Endothelial cell (in vitro differentiated cells): Measurements from ENCODE around the gene SYNJ2. TPM values are rescaled to one million over a fixed set of nuclear protein-coding genes. Genes with fewer than 3 reads are reported as not detected.
A peak's percentile ranks its signal among the peaks of the same experiment; 100 is the strongest.

Experiments used
- DNase-seq: peaks from one replicate; pipeline ENCODE4 v3.0.0; 2021; ENCODE audit warnings: low spot score
- H3K27ac Mint-ChIP-seq: one replicate; pipeline ENCODE4 v1.8.0; 2021; ENCODE audit warnings: mixed read lengths, inconsistent platforms; ENCODE audit not compliant: unreplicated experiment
- H3K27me3 Mint-ChIP-seq: one replicate; pipeline ENCODE4 v1.8.0; 2021; ENCODE audit warnings: mild to moderate bottlenecking, moderate library complexity, mixed read lengths, inconsistent platforms; ENCODE audit not compliant: unreplicated experiment
- H3K36me3 Mint-ChIP-seq: one replicate; pipeline ENCODE4 v1.8.0; 2021; ENCODE audit warnings: mild to moderate bottlenecking, low read depth, mixed read lengths, inconsistent platforms; ENCODE audit not compliant: unreplicated experiment
- H3K4me1 Mint-ChIP-seq: one replicate; pipeline ENCODE4 v1.8.0; 2021; ENCODE audit warnings: mild to moderate bottlenecking, mixed read lengths, inconsistent platforms; ENCODE audit not compliant: unreplicated experiment
- H3K4me3 Mint-ChIP-seq: one replicate; pipeline ENCODE4 v1.8.0; 2021; ENCODE audit warnings: mild to moderate bottlenecking, mixed read lengths, inconsistent platforms; ENCODE audit not compliant: unreplicated experiment
- H3K9me3 Mint-ChIP-seq: one replicate; pipeline ENCODE4 v1.8.0; 2021; ENCODE audit warnings: mixed read lengths, inconsistent platforms; ENCODE audit not compliant: unreplicated experiment
- total RNA-seq: library from RNA; stranded (reverse); fragmentation: NEBNext Ultra II Directional; extraction: Animal tissue kit (Norgen Biotek cat#: 25700); gene quantifications from one replicate; pipeline ENCODE4 v1.2.1, GENCODE V29; 2021; ENCODE audit not compliant: unreplicated experiment
- TF ChIP-seq, protein P1 (sequence below): fragments of 200-600 bp; sonication (generic); IDR thresholded peaks from one replicate; pipeline ENCODE4 v1.5.0; 2021; ENCODE audit warnings: antibody characterized with exemption; ENCODE audit not compliant: unreplicated experiment

Gene SYNJ2
- total RNA-seq, 1 donor from 2014 or later = 33.7 TPM

DNA sequence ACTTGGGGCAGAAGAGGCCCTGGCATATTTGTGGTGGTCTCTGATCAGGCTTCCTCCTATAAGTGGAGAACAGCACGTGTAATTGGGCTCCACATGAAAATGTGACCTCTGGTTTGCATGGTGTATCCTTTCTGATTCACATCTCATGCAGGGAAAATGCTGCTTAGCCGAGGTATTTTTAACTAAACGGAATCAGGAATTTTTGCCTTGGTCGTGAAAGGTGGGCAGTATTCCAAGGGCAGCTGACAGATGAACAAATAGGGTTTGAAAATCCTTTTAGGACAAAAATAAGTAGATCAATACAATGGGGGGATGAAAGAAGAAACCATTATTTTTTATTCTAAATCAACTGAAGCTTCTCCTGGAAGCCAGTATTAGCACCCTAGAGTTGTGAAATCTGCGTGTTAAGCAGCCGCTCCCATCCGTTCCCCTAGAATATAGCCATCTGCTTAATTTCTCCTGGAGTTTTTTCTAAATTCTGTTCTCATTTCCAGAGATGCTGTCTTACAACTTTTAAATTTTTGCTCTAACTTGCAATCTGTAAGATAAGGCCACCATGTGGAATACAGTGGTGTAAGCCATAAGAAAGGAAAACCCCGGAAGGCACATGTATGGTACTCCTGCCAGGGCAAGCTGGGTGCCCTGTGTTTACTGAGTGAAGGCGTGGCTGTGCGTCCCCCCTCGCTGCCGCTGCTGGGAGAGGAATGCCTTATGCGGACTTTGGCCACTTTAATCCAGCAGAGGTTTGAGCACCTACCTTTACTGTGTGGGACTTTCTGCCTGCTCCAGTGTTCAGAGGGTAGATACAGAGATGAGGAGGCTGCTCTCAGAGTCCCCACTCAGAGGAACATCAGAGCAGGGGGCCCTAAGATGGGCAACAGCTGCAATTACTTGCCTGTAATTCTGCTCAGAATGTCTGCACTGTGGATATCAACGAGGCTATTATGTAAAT, 52.4 kb downstream of the SYNJ2 start:
- peaks cover 36% of the 10 kb centered on the region for H3K36me3 Mint-ChIP-seq
- H3K4me1 Mint-ChIP-seq = peaks cover 16% of the 10 kb centered on the region
- H3K27me3 Mint-ChIP-seq = peaks cover 20% of the 10 kb centered on the region
- H3K9me3 Mint-ChIP-seq = no peaks in the 10 kb centered on the region
- no peak overlapping the region for H3K27ac Mint-ChIP-seq
- DNase-seq = no peak
- H3K4me3 Mint-ChIP-seq = peak overlapping the region; percentile 24
- TF ChIP-seq, protein P1, sequence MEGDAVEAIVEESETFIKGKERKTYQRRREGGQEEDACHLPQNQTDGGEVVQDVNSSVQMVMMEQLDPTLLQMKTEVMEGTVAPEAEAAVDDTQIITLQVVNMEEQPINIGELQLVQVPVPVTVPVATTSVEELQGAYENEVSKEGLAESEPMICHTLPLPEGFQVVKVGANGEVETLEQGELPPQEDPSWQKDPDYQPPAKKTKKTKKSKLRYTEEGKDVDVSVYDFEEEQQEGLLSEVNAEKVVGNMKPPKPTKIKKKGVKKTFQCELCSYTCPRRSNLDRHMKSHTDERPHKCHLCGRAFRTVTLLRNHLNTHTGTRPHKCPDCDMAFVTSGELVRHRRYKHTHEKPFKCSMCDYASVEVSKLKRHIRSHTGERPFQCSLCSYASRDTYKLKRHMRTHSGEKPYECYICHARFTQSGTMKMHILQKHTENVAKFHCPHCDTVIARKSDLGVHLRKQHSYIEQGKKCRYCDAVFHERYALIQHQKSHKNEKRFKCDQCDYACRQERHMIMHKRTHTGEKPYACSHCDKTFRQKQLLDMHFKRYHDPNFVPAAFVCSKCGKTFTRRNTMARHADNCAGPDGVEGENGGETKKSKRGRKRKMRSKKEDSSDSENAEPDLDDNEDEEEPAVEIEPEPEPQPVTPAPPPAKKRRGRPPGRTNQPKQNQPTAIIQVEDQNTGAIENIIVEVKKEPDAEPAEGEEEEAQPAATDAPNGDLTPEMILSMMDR = no peak

- no peaks in the 10 kb centered on the region for H3K9me3 Mint-ChIP-seq
- H3K27ac Mint-ChIP-seq = no peak overlapping the region
- DNase-seq = no peak
- peaks cover 20% of the 10 kb centered on the region for H3K4me1 Mint-ChIP-seq
- peaks cover 29% of the 10 kb centered on the region for H3K36me3 Mint-ChIP-seq
- TF ChIP-seq, protein P1 = no peak
- no peak overlapping the region for H3K4me3 Mint-ChIP-seq
- H3K27me3 Mint-ChIP-seq = peaks cover 23% of the 10 kb centered on the region
Measured at GRCh38 chr6:158036261-158036660, 54.6 kb downstream of the SYNJ2 start.

DNA sequence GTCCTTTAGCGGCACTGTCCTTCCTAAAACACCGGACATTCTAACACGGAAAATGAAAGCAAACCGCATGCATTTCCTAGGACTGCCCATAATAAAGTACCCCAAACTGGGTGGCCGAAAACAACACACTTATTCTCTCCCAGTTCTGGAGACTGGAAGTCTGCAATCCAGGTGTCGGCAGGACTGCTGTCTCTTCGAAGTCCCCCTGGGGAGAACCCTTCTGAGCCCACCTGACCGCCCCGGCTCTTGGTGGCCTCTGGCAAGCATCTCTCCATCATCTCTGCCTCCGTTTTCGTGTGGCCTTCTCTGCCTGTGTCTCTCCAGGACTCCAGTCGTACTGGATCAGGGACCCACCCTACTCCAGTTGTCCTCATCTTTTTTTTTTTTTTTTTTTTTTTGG, 55.4 kb downstream of the SYNJ2 start:
- Mint-ChIP-seq H3K4me1 (peaks cover 20% of the 10 kb centered on the region), H3K27me3 (peaks cover 23% of the 10 kb centered on the region), H3K27ac (no peak overlapping the region), H3K4me3 (no peak overlapping the region), H3K36me3 (peaks cover 30% of the 10 kb centered on the region), H3K9me3 (no peaks in the 10 kb centered on the region)
- no peak for DNase-seq
- TF ChIP-seq, protein P1 = no peak

DNA sequence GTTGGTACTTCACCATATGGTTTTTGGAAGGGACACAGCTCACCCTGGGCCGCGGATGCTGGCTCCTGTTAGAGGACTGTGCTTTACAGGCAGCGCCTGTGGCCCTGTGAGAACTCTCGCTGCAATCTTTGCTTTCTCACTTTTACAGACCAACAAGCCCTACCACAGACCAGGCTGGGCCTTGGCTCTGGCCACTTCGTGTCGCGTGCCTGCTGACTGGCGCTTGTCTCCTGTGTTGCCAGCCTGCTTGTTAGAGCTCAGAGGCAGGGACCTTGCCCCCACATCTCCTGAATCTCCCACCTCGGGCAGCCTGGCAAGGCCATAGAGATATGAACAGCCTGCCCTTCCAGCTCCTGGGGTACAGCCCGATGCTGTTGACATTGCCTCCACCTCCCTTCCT, 56.1 kb downstream of the SYNJ2 start:
- TF ChIP-seq, protein P1 = no peak
- no peaks in the 10 kb centered on the region for H3K9me3 Mint-ChIP-seq
- no peak overlapping the region for H3K4me3 Mint-ChIP-seq
- peaks cover 30% of the 10 kb centered on the region for H3K36me3 Mint-ChIP-seq
- peaks cover 26% of the 10 kb centered on the region for H3K4me1 Mint-ChIP-seq
- no peak for DNase-seq
- peaks cover 23% of the 10 kb centered on the region for H3K27me3 Mint-ChIP-seq
- H3K27ac Mint-ChIP-seq = no peak overlapping the region
